Measurements from ENCODE around the gene DLST. TPM values are rescaled to one million over a fixed set of nuclear protein-coding genes. Genes with fewer than 3 reads are reported as not detected.
A peak's percentile ranks its signal among the peaks of the same experiment; 100 is the strongest.

DLST gene
- total RNA-seq, 5 donors from 2014 or later (not counting 1 experiment from before 2014, with no cell fraction given) = 88.3 to 128 (median 102) TPM

DNA sequence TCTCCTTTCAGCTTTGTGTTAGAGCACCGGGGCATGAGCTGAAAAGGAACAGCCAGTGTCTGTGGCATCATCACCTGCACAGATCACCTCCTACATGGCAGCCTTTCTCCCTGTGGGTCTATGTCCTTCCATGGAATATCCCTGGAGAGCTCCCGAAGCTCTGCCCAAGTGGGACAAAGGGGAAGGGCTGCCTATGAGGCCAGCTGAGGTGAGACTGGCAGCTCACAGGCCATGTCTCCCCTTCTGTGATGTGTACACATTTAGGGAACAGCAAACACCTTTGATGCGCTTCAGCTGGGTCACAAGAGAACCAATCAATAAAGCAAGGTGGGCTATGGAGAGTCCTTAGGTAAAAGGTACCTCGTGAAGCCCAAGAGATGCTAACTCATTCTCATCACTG, 9.9 kb upstream of the DLST start:
- no peaks in the 10 kb centered on the region for H3K27me3 ChIP-seq (replicated peaks in 1 of 2; ENCODE audit: control insufficient read depth in 2 of 2, extremely low read depth in 1 of 2, insufficient read depth in 2 of 2, low read length in 1 of 2)
- no peaks in the 10 kb centered on the region for H3K36me3 Mint-ChIP-seq
- H3K27ac ChIP-seq (ENCODE audit: low read length) = no peak overlapping the region
- WGBS (ENCODE audit: insufficient coverage) = 100% methylated on average over 1 of the region's 4 CpGs
- no peaks in the 10 kb centered on the region for H3K36me3 ChIP-seq (ENCODE audit: control insufficient read depth in 2 of 2, extremely low read depth in 1 of 2, insufficient read depth in 1 of 2, low read length in 1 of 2)
- H3K9me3 Mint-ChIP-seq = no peaks in the 10 kb centered on the region
- H3K27ac Mint-ChIP-seq = no peak overlapping the region
- H3K27me3 Mint-ChIP-seq = no peaks in the 10 kb centered on the region
- H3K9me3 ChIP-seq = no peaks in the 10 kb centered on the region
- ChIA-PET CTCF (interaction anchor here (0.5 to 2.4 kb wide), 7 partner anchors 8 to 34 kb away, joined by 3 to 8 read pairs (median 3); no protein-coding TSS in a partner anchor), POLR2A (interaction anchor here in 1 of 2 donors (0.5 to 0.7 kb wide), 2 partner anchors 8 to 18 kb away, joined by 3 to 8 read pairs; no protein-coding TSS in a partner anchor)
- H3K4me3 ChIP-seq (ENCODE audit: control insufficient read depth in 1 of 2, extremely low read depth in 1 of 2, low read length in 1 of 2) = no peak overlapping the region
- peaks cover 29 to 31% (median 29%) of the 10 kb centered on the region in 3 donors for H3K4me1 Mint-ChIP-seq
- ATAC-seq (replicated peaks in 1 of 4) = no peak
- DNase-seq = no peak
- peaks cover 9 to 27% of the 10 kb centered on the region in 2 experiments for H3K4me1 ChIP-seq (ENCODE audit: control insufficient read depth in 1 of 2, extremely low read depth in 1 of 2, insufficient read depth in 2 of 2, low read length in 2 of 2)
- no peak overlapping the region for H3K4me3 Mint-ChIP-seq

DNA sequence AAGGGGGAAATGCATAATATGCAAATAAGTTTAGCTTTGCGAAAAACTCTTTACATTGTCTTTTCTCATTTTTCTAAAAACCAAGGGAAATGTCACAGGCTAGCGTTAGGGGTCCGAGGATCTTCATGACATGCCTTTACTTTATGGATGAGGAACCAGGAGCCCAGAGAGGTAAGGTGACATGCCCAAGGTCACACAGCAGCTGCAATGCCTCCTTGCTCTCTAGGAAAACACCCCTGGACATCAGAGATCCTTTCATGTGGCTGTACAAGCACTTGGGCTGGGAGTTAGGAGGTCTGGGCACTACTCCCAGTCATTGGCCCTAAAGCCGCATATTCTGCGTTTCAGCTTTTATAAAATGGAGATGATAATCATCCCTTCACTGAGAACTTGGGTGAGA, 6.5 kb upstream of the DLST start:
- no peak overlapping the region for H3K27ac ChIP-seq (ENCODE audit: low read length)
- no peak overlapping the region for H3K4me3 ChIP-seq (ENCODE audit: control insufficient read depth in 1 of 2, extremely low read depth in 1 of 2, low read length in 1 of 2)
- H3K27me3 Mint-ChIP-seq = no peaks in the 10 kb centered on the region
- ChIA-PET CTCF (interaction anchor here (0.9 to 5.2 kb wide), 3 partner anchors 11 to 26 kb away, joined by 3 to 41 read pairs (median 4); no protein-coding TSS in a partner anchor), POLR2A (interaction anchor here in 1 of 2 donors (0.6 to 0.7 kb wide), 2 partner anchors 35 to 207 kb away, joined by 3 read pairs; no protein-coding TSS in a partner anchor)
- peaks cover 25 to 29% (median 27%) of the 10 kb centered on the region in 3 donors for H3K4me1 Mint-ChIP-seq
- peaks cover 0 to 15% of the 10 kb centered on the region in 2 experiments for H3K4me1 ChIP-seq (ENCODE audit: control insufficient read depth in 1 of 2, extremely low read depth in 1 of 2, insufficient read depth in 2 of 2, low read length in 2 of 2)
- peak overlapping the region in 1 of 2 donors; percentile 87 for H3K27ac Mint-ChIP-seq
- no peak for ATAC-seq (replicated peaks in 1 of 4)
- H3K27me3 ChIP-seq (replicated peaks in 1 of 2; ENCODE audit: control insufficient read depth in 2 of 2, extremely low read depth in 1 of 2, insufficient read depth in 2 of 2, low read length in 1 of 2) = no peaks in the 10 kb centered on the region
- WGBS (ENCODE audit: insufficient coverage) = no CpG with 5 or more reads among the region's 5 CpGs
- no peaks in the 10 kb centered on the region for H3K36me3 ChIP-seq (ENCODE audit: control insufficient read depth in 2 of 2, extremely low read depth in 1 of 2, insufficient read depth in 1 of 2, low read length in 1 of 2)
- H3K9me3 ChIP-seq = no peaks in the 10 kb centered on the region
- no peaks in the 10 kb centered on the region for H3K9me3 Mint-ChIP-seq
- no peaks in the 10 kb centered on the region for H3K36me3 Mint-ChIP-seq
- peak overlapping the region in 1 of 3 donors; percentile 33 for H3K4me3 Mint-ChIP-seq
- DNase-seq = no peak

DNA sequence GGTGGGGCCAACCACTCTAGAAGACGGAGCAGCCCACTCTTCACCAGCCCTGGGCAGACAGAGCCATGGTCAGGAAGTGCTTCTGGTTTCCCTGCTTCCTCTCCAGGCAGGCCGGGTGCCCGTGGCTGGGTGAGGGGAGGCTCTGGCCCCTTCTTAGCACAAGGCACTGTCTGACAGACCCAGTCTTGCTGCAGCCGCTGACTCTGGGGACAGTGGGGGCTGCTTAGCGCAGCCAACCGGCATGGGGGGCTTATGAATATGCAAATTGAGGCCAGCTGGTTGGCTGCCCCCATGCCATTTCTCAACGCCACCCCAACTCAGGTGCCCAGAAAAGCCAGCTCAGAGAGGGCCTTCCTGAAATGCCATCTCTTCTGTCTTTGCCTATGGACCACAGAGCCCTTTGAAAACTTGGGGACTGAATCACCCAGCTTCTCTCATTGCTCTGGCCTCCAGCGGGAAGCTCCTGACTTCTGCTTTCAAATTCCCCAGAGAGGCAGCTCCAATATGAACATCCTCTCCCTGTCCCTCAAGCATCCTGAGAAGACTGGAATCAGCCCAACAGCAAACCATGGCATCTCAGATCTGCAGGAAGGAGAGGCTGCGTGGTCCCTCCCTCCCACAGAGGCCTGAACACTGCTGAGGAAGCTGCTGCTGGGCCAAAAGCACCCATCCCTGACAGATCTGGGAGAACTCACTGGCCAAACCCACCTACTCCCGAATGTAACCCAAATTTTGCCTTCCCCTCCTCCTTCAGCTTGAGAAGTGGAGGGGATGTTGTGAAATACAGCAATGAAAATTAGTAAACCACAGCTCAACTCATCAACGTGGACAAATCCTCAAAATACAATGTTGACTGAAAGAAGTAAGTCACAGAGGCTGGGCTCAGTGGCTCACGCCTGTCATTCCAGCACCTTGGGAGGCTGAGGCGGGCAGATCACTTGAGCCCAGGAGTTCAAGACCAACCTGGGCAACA, 5.5 kb upstream of the DLST start, which contains the start of gene PROX2:
TSS of gene PROX2 (minus strand) at position 205 of the 973 bp plus-strand sequence. CDS start 12,311 bp downstream, outside the sequence.
- peak within 1 kb of the TSS; percentile 78 to 87 for H3K27ac Mint-ChIP-seq
- ATAC-seq (replicated peaks in 1 of 4) (peak; percentile 66 to 87 (median 76)), DNase-seq (peak in 11 of 35 experiments; percentile 5 to 41 (median 16))
- H3K4me1 Mint-ChIP-seq = peaks cover 35 to 38% (median 36%) of the 10 kb centered on the region in 3 donors
- no peaks in the 10 kb centered on the region for H3K36me3 ChIP-seq (ENCODE audit: control insufficient read depth in 2 of 2, extremely low read depth in 1 of 2, insufficient read depth in 1 of 2, low read length in 1 of 2)
- H3K9me3 Mint-ChIP-seq = no peaks in the 10 kb centered on the region
- H3K36me3 Mint-ChIP-seq = no peaks in the 10 kb centered on the region
- no peaks in the 10 kb centered on the region for H3K9me3 ChIP-seq
- H3K4me3 Mint-ChIP-seq = peak within 1 kb of the TSS in 2 of 3 donors; percentile 26 to 33
- ChIA-PET POLR2A (interaction anchor here (0.6 kb wide), 4 partner anchors 16 to 635 kb away, joined by 3 to 6 read pairs (median 4); no protein-coding TSS in a partner anchor), CTCF (interaction anchor here (0.5 to 5.2 kb wide), 7 partner anchors 8 to 1270 kb away, joined by 3 to 41 read pairs (median 4); no protein-coding TSS in a partner anchor)
- peak within 1 kb of the TSS in 1 of 2 donors; percentile 4 for H3K4me3 ChIP-seq (ENCODE audit: control insufficient read depth in 1 of 2, extremely low read depth in 1 of 2, low read length in 1 of 2)
- peaks cover 0 to 23% of the 10 kb centered on the region in 2 experiments for H3K4me1 ChIP-seq (ENCODE audit: control insufficient read depth in 1 of 2, extremely low read depth in 1 of 2, insufficient read depth in 2 of 2, low read length in 2 of 2)
- H3K27me3 ChIP-seq (replicated peaks in 1 of 2; ENCODE audit: control insufficient read depth in 2 of 2, extremely low read depth in 1 of 2, insufficient read depth in 2 of 2, low read length in 1 of 2) = no peaks in the 10 kb centered on the region
- H3K27ac ChIP-seq (ENCODE audit: low read length) = no peak within 1 kb of the TSS
- H3K27me3 Mint-ChIP-seq = no peaks in the 10 kb centered on the region
- WGBS (ENCODE audit: insufficient coverage) = 36% methylated on average over 7 of the region's 13 CpGs

DNA sequence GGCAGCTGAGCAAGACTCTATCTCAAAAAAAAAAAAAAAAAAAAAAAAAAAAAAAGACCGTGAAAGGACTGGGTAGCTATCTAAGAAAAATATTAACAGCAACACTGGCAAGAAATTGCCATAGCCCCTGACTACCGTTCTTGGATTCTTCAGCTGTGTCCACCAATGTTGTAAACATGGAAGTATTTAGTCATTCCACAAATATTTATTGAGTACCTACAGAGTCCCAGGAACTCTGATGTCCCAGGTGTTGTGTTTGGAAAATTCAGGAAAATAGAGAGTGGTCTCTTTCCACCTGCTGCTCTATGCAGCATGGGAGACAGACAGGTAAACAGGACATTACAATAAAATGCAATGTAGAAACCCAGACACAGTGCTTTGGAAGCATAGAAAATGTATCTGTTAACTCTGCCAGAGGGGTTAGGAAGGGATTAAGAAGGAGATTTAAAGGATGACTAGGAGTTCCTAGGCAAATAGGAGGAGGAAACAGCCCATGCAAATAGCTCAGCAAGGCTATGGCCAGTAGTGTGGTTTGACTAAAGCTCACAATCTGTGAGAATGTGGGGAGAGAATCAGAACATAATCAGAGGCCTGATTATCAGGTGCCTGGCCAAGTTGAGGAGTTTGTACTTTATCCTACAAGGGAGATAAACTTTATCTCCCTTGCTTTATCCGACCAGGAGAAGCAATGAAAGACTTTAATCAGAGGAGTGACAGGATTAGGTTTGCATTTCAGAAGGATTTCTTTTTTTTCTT, 2.1 kb upstream of the DLST start:
- ChIA-PET CTCF (interaction anchor here (0.6 to 5.2 kb wide), 11 partner anchors 8 to 609 kb away, joined by 3 to 41 read pairs (median 5); no protein-coding TSS in a partner anchor), POLR2A (interaction anchor here (0.6 to 0.7 kb wide), 3 partner anchors 8 to 259 kb away, joined by 3 to 5 read pairs (median 3); no protein-coding TSS in a partner anchor)
- Mint-ChIP-seq H3K4me1 (peaks cover 61 to 65% (median 63%) of the 10 kb centered on the region in 3 donors), H3K4me3 (peak overlapping the region; percentile 35 to 93 (median 42)), H3K9me3 (no peaks in the 10 kb centered on the region), H3K27ac (peak overlapping the region; percentile 72 to 85), H3K27me3 (no peaks in the 10 kb centered on the region), H3K36me3 (peaks cover 4% of the 10 kb centered on the region)
- Histone ChIP-seq H3K36me3 (ENCODE audit: control insufficient read depth in 2 of 2, extremely low read depth in 1 of 2, insufficient read depth in 1 of 2, low read length in 1 of 2) (peaks cover 0 to 2% of the 10 kb centered on the region in 2 donors), H3K27me3 (replicated peaks in 1 of 2; ENCODE audit: control insufficient read depth in 2 of 2, extremely low read depth in 1 of 2, insufficient read depth in 2 of 2, low read length in 1 of 2) (no peaks in the 10 kb centered on the region), H3K4me3 (ENCODE audit: control insufficient read depth in 1 of 2, extremely low read depth in 1 of 2, low read length in 1 of 2) (no peak overlapping the region), H3K4me1 (ENCODE audit: control insufficient read depth in 1 of 2, extremely low read depth in 1 of 2, insufficient read depth in 2 of 2, low read length in 2 of 2) (peaks cover 11 to 49% of the 10 kb centered on the region in 2 experiments), H3K27ac (ENCODE audit: low read length) (peak overlapping the region; percentile 34), H3K9me3 (no peaks in the 10 kb centered on the region)
- DNase-seq (no peak), ATAC-seq (replicated peaks in 1 of 4) (no peak)
- no CpG with 5 or more reads among the region's 3 CpGs for WGBS (ENCODE audit: insufficient coverage)

DNA sequence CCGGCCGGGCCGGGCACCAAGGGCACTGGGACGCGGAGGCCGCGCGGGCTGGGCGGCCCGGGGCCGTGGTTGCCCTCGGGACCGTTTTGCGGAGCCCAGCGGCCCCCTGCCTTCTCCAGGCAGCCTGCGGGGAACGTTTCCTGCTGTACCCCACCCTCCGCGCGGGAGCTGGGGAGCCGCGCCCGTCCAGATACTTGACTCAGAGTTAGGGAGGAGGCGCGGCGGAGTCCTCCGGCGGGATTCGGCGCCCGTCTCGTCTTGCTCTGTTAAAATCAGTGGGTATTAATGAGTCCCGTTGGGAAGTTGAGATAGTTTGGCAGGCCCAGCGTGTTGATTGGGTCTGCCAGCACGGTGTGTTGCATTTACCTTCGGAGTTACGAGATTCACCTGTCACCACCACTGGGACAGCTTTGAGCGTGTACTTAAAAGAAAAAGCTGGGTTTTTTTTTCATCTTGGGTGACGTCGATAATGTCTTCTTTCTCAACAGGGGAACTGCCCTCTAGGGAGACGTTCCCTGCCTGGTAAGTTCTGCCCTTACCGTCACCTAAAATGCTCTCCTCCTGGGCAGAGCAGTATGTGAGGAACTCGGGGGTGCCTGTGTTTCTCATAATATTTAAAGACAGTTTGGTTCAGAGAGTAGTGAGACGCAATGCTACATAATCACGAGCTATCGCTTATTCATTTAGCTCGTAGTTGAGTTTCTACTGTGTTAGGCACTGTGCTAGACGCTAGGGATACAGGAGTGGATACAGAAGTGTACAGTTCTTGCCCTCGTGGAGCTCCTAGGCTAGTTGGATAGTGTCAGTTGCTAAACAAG, 596 bp downstream of the DLST start:
- POLR2A ChIA-PET = interaction anchor here (0.5 to 1.7 kb wide), 8 partner anchors 11 to 1987 kb away, joined by 3 to 9 read pairs (median 4); partner anchors contain the start of gene RPS6KL1 (in 1 of the 2)
- 2% methylated on average over 42 of the region's 49 CpGs for WGBS (ENCODE audit: insufficient coverage)
- peaks cover 15 to 51% of the 10 kb centered on the region in 2 experiments for H3K4me1 ChIP-seq (ENCODE audit: control insufficient read depth in 1 of 2, extremely low read depth in 1 of 2, insufficient read depth in 2 of 2, low read length in 2 of 2)
- peak overlapping the region; percentile 92 to 94 for H3K4me3 ChIP-seq (ENCODE audit: control insufficient read depth in 1 of 2, extremely low read depth in 1 of 2, low read length in 1 of 2)
- Mint-ChIP-seq H3K4me1 (peaks cover 67 to 70% (median 69%) of the 10 kb centered on the region in 3 donors), H3K27ac (peak overlapping the region; percentile 98), H3K36me3 (peaks cover 14% of the 10 kb centered on the region), H3K4me3 (peak overlapping the region; percentile 93 to 100 (median 97)), H3K27me3 (no peaks in the 10 kb centered on the region), H3K9me3 (no peaks in the 10 kb centered on the region)
- CTCF ChIA-PET = interaction anchor here (0.5 to 3.7 kb wide), 13 partner anchors 10 to 1650 kb away, joined by 3 to 31 read pairs (median 3); partner anchors contain the start of gene RPS6KL1 (in 1 of the 2)
- peak in 34 of 35 experiments; percentile 33 to 80 (median 49) for DNase-seq
- no peaks in the 10 kb centered on the region for H3K9me3 ChIP-seq
- ATAC-seq (replicated peaks in 1 of 4) = peak; percentile 64 to 77 (median 69)
- H3K36me3 ChIP-seq (ENCODE audit: control insufficient read depth in 2 of 2, extremely low read depth in 1 of 2, insufficient read depth in 1 of 2, low read length in 1 of 2) = peaks cover 6 to 15% of the 10 kb centered on the region in 2 donors
- no peaks in the 10 kb centered on the region for H3K27me3 ChIP-seq (replicated peaks in 1 of 2; ENCODE audit: control insufficient read depth in 2 of 2, extremely low read depth in 1 of 2, insufficient read depth in 2 of 2, low read length in 1 of 2)
- peak overlapping the region; percentile 89 for H3K27ac ChIP-seq (ENCODE audit: low read length)
